Measurements from ENCODE around the gene ADO.

DNA sequence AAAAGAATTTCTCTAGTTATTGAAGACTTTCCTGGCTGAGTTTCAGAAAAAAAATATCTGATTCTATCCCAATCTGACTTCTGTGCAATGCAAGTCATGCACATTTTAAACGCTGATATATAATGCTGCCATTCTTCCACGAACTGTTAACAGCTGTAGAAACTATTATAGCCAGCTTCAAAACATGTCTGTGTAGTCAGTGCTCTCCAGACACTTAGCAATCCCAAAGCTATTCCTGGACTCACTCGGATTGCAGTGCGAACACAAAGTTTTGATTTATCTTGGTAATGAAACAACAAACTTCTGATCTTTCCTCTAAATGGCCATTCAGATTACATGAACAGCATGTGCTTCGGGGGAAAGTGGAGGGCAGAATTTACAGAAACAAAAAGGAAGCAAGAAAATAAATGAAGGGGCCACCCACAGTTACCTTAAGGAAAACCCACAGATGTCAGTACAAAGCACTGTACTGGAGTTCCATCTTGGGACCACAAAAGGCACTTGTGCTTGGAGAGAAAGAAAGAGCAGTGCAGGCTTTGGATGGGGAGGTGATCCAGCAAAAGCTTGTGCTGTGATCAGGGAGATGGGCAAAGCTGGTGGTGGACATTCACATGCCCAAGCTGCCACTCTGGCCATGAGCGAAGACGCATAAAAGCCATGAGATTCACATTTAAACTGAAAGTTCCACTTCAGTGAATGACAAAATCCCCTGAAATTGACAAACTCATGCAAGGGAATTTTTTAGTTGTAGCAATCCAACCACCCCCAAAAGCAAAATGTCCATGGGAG is 32.1 kb upstream of the ADO start:
- TF ChIP-seq, protein P1, sequence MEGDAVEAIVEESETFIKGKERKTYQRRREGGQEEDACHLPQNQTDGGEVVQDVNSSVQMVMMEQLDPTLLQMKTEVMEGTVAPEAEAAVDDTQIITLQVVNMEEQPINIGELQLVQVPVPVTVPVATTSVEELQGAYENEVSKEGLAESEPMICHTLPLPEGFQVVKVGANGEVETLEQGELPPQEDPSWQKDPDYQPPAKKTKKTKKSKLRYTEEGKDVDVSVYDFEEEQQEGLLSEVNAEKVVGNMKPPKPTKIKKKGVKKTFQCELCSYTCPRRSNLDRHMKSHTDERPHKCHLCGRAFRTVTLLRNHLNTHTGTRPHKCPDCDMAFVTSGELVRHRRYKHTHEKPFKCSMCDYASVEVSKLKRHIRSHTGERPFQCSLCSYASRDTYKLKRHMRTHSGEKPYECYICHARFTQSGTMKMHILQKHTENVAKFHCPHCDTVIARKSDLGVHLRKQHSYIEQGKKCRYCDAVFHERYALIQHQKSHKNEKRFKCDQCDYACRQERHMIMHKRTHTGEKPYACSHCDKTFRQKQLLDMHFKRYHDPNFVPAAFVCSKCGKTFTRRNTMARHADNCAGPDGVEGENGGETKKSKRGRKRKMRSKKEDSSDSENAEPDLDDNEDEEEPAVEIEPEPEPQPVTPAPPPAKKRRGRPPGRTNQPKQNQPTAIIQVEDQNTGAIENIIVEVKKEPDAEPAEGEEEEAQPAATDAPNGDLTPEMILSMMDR (IDR thresholded peaks at IDR 0.05 in 2 of 3, conservative IDR thresholded peaks at IDR 0.05 in 1 of 3; ENCODE audit: borderline replicate concordance in 1 of 3, insufficient read depth in 1 of 3, low read depth in 2 of 3, low read length in 2 of 3): no peak
- no peak for TF ChIP-seq POLR2AphosphoS5 (IDR thresholded peaks at IDR 0.05; ENCODE audit: low read depth, low read length)
- TF ChIP-seq POLR2A (IDR thresholded peaks at IDR 0.05; ENCODE audit: borderline replicate concordance, extremely low read depth, insufficient read depth, insufficient read length): no peak
- no peak for TF ChIP-seq SIN3A (IDR thresholded peaks at IDR 0.05; ENCODE audit: low read depth)
- no peak for TF ChIP-seq ZFX (IDR thresholded peaks at IDR 0.05)
- TF ChIP-seq EGR1 (IDR thresholded peaks at IDR 0.05; ENCODE audit: low read depth): no peak
- no peak for TF ChIP-seq JUND (IDR thresholded peaks at IDR 0.05)
- TF ChIP-seq SP1 (IDR thresholded peaks at IDR 0.05; ENCODE audit: low read depth): no peak
- TF ChIP-seq YY1 (IDR thresholded peaks at IDR 0.05; ENCODE audit: extremely low read depth, insufficient replicate concordance, low read depth, low read length): no peak
- TF ChIP-seq EZH2 (IDR thresholded peaks at IDR 0.05): no peak
- TF ChIP-seq, protein P2, sequence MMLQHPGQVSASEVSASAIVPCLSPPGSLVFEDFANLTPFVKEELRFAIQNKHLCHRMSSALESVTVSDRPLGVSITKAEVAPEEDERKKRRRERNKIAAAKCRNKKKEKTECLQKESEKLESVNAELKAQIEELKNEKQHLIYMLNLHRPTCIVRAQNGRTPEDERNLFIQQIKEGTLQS (IDR thresholded peaks at IDR 0.05): no peak
- TF ChIP-seq RAD21 (IDR thresholded peaks at IDR 0.05; ENCODE audit: low read depth): no peak
- TF ChIP-seq, protein P3, sequence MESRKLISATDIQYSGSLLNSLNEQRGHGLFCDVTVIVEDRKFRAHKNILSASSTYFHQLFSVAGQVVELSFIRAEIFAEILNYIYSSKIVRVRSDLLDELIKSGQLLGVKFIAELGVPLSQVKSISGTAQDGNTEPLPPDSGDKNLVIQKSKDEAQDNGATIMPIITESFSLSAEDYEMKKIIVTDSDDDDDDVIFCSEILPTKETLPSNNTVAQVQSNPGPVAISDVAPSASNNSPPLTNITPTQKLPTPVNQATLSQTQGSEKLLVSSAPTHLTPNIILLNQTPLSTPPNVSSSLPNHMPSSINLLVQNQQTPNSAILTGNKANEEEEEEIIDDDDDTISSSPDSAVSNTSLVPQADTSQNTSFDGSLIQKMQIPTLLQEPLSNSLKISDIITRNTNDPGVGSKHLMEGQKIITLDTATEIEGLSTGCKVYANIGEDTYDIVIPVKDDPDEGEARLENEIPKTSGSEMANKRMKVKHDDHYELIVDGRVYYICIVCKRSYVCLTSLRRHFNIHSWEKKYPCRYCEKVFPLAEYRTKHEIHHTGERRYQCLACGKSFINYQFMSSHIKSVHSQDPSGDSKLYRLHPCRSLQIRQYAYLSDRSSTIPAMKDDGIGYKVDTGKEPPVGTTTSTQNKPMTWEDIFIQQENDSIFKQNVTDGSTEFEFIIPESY (IDR thresholded peaks at IDR 0.05; ENCODE audit: extremely low read depth, insufficient replicate concordance, low read length): no peak
- TF ChIP-seq, protein P4, sequence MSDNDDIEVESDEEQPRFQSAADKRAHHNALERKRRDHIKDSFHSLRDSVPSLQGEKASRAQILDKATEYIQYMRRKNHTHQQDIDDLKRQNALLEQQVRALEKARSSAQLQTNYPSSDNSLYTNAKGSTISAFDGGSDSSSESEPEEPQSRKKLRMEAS (IDR thresholded peaks at IDR 0.05): no peak
